ENCODE measurements around the gene KIRREL1.

DNA sequence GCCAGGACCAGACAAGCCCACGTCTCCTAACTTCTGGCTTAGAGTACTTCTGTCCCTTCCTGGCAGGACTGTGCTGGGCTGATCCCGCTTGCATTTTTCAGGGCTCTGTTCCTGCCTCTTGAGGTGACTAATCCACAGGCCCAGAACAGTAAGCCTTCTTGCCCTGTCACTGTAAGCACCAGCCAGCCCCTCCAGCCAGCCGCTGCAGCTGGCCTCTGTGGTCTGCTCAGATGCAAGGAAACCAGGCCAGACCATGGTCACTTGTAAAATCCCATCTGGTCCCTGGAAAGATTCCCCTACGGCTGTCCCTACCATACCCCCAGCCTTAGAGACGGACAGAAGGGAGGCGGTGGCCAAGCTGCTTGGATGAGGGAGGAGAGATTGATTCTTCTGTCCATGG is 74.2 kb downstream of the KIRREL1 start:
- TF ChIP-seq POLR2AphosphoS5 (IDR thresholded peaks at IDR 0.05): no peak
- TF ChIP-seq, protein P1, sequence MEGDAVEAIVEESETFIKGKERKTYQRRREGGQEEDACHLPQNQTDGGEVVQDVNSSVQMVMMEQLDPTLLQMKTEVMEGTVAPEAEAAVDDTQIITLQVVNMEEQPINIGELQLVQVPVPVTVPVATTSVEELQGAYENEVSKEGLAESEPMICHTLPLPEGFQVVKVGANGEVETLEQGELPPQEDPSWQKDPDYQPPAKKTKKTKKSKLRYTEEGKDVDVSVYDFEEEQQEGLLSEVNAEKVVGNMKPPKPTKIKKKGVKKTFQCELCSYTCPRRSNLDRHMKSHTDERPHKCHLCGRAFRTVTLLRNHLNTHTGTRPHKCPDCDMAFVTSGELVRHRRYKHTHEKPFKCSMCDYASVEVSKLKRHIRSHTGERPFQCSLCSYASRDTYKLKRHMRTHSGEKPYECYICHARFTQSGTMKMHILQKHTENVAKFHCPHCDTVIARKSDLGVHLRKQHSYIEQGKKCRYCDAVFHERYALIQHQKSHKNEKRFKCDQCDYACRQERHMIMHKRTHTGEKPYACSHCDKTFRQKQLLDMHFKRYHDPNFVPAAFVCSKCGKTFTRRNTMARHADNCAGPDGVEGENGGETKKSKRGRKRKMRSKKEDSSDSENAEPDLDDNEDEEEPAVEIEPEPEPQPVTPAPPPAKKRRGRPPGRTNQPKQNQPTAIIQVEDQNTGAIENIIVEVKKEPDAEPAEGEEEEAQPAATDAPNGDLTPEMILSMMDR (IDR thresholded peaks at IDR 0.05 in 8 of 11, conservative IDR thresholded peaks at IDR 0.05 in 3 of 11): no peak
- TF ChIP-seq POLR2A (IDR thresholded peaks at IDR 0.05): no peak

All from spleen (tissue), 7 donors.